T-helper 22 cell (primary cell): ENCODE data around the gene VPS41.

Source experiments
- DNase-seq: peaks from one replicate; pipeline ENCODE4 v3.0.0-alpha.2; 2020; ENCODE audit warnings: low read depth

The VPS41 gene

GRCh38 chr7:38905056-38905759 lies 3.8 kb downstream of the VPS41 start:
- DNase-seq: no peak

DNA sequence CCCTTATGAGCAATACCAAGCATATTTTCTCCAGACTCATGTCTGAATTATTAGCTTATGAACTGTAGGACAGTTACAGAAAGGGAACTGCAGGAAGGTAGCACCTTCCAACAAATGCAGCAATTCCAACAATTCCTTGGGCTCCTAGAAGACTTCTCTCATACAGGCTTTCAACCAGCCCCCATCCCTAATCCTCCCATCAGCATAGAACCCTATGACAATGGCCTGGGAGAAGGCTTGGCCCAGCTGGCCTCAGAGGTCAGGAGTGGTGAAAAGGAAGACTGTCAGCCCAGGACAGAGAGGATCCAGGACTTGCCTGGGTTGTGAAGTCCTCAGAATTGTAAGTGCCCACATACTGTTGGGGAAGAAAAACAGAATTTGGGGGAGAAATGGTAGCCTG lies 5.9 kb downstream of the VPS41 start:
- no peak for DNase-seq

DNA sequence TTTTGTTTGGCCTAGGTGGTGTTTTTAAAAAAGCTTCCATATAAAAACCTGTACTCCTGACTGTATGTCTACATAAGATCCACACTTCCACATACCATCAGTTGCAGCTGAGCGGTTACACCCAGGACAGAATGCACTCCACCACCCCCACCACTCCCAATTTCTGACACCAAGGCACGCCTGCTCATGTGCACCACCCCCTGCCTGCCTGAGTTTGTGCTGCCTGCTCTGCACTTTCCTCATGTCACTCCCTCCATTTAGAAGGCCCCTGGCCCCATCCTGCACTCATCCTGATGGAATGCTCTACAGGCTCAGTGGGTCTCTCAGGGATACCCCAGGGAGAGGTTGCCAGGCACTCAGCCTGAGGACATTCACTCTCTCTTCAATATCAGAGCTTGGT lies 6.5 kb downstream of the VPS41 start:
- no peak for DNase-seq

- no peak for DNase-seq
Measured at GRCh38 chr7:38893061-38893460, 15.9 kb downstream of the VPS41 start.

DNA sequence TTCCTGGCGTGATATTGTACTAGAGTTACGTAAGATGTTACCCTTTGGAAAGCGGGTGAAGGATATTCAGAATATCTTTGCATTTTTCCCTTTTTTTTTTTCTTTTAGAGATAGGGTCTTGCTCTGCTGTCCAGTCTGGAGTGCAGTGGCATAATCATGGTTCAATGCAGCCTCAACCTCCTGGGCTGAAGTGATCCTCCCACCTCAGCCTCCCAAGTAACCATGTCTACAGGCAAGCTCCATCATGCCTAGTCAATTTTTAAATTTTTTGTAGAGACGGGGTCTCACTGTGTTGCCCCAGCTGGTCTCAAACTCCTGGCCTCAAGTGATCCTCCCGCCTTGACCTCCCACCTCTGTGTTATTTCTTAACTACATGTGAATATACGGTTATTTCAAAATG lies 18.4 kb downstream of the VPS41 start:
- no peak for DNase-seq

DNA sequence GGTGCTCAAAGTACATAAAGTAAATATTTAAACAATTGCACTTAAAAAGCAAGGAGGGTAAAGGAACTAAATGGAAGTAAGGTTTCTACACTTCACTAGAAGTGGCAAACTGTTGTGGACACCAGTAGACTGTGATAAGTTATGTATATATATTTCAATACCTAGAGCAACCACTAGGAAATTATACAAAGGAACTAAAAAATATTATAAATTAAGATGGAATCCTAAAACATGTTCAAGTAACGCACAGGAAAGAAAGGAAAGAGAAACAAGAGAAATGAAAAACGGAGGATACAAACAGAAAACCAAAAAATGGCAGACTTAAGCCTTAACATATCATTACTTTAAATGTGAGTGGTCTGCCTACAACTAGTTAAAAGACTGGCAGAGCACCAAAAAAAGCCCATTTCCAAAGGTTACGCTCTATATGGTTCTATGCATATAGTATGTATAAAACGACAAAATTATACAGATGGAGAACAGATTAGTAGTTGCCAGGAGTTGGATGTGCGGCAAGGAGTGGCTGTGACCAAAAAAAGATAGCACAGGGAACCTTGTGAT lies 19.0 kb downstream of the VPS41 start:
- no peak for DNase-seq

GRCh38 chr7:38889079-38889478 lies 19.9 kb downstream of the VPS41 start:
- DNase-seq: no peak

DNA sequence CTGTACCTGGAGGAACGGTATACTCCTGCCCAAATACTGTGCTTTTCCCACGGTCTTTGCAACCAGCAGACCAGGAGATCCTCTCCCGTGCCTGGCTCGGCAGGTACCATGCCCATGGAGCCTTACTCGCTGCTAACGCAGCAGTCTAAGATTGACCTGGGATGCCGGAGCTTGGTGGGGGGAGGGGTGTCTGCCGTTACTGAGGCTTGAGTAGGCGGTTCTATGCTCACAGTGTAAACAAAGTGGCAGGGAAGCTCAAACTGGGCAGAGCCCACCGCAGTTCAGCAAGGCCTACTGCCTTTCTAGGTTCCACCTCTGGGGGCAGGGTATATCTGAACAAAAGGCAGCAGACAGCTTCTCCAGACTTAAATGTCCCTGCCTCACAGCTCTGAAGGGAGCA lies 22.7 kb downstream of the VPS41 start:
- no peak for DNase-seq

GRCh38 chr7:38883706-38884105 lies 25.3 kb downstream of the VPS41 start:
- DNase-seq: no peak

GRCh38 chr7:38881947-38882684 lies 26.9 kb downstream of the VPS41 start:
- DNase-seq: no peak

- DNase-seq: no peak
Measured at GRCh38 chr7:38881015-38881414, 28.0 kb downstream of the VPS41 start.

- DNase-seq: no peak
Measured at GRCh38 chr7:38880454-38880853, 28.5 kb downstream of the VPS41 start.

DNA sequence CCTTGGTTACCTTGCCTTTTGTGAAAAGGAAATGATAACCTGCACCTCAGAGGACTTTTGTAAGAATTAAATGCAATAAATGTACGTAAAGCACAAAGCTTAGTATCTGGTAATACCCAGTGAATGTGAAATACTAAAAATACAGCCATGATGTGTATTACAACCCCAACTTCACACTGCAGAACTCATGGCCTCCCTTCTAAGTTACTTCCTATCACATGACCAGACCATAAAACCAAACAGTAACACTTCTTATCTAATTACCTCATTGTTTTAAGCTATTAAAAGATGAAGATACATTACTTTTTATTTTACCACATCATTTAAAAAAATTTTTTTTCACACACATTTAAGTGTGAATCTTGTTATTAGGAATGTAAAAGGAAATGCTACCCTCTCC lies 29.0 kb downstream of the VPS41 start:
- no peak for DNase-seq

DNA sequence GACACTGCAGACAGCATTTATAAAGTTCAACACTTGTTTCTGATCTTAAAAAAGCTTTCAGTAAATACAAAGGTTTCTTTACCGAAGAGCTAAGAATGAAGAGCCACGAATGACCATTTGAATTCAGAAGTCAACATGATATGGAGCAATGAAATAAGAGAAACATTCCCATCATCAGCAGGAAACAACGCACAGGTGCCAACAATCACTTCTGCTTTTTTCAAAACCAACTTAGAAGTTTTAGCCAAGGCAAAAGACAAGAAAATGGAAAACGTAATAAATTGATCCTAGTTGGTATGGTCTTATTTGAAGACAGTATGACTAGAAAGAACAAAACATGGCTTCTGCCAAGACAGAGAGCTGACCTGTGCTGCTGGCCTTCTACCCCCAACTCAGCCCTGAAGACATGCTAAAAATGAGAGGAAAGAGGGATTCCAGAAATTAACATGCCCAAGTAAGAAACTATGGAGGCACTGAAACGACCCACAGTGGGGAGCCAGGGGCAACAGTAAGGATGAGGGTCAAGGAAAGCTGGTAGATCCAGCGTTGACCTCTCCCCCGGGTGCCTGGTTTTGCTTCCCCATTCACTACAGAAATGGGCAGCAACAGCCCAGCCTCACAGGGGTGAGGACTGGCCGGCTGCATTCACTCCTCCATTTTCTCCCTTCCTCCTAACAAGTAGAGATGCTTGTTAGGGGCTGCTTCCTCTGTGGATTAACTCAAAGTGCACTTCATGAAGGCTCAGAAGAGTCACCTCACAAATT lies 30.1 kb downstream of the VPS41 start:
- DNase-seq: no peak

- DNase-seq: no peak
Measured at GRCh38 chr7:38873433-38873832, 35.6 kb downstream of the VPS41 start.

DNA sequence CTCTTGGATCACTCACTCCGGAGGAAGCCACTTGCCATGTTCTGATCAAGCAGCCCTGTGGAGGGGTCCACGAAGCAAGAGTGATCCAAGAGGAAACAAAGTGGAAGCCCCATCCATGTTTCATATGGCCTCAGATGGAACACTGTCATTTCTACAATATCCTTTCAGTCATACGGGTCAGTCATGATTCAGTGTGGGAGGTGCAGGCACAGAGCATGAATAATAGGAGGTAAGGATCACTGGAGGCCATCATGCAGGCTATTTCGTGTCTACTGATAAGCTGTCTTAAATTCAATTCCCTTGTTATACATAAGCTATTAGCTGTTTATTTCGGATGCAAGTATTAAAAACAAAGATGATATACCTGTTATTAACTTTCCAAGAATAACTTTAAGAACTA lies 36.8 kb downstream of the VPS41 start:
- no peak for DNase-seq

GRCh38 chr7:38870147-38870546 lies 38.8 kb downstream of the VPS41 start:
- no peak for DNase-seq

GRCh38 chr7:38863601-38864291 lies 45.2 kb downstream of the VPS41 start:
- DNase-seq: no peak

DNA sequence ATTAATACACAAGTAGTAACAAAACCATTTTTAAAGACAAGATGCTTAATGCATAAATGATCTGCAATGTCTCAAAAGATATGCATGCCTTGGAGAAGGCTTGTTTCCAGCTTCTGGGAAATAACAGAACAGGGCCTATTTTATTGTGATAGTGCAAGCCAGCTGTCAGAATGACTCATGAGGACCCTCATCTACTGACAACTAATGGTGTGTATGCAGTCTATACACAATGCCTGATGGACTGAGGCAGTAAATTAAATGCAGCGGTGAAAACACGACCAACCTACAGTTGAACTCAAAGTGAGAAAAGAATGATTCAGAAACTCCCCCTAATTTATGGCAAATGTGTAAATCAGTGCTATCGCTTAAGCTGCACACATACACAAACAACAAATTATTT lies 46.3 kb downstream of the VPS41 start:
- DNase-seq: no peak

- DNase-seq: no peak
Measured at GRCh38 chr7:38858259-38858884, 50.6 kb downstream of the VPS41 start.

DNA sequence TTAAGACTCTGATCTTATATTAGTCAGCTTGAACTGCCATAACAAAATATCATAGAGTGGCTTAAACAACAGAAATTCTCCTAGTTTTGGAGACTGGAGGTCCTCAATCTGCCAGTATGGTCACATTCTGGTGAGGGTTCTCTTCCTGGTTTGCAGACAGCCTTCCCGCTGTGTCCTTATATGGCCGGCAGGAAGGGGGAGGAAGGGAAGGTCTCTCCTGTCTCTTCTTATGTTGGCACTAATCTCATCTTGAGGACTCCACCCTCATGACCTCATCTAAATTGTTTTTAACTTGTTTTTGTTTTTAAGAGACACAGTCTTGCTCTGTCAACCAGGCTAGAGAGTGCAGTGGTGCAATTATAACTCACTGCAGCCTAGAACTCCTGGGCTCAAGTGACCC lies 53.1 kb downstream of the VPS41 start:
- DNase-seq: no peak

- no peak for DNase-seq
Measured at GRCh38 chr7:38855386-38855785, 53.6 kb downstream of the VPS41 start.
